Mucosa of descending colon (tissue), 3 donors: ENCODE measurements around the gene CDC5L. TPM values are rescaled to one million over a fixed set of nuclear protein-coding genes. Genes with fewer than 3 reads are reported as not detected.

Experiments
- ATAC-seq: fragments of 200-7000 bp; cut with Tn5 transposase; one replicate; pipeline ENCODE4 v1.9.1; 2020; ENCODE audit warnings: mild to moderate bottlenecking, moderate library complexity
- DNase-seq, 3 donors: peaks; one replicate each; pipeline ENCODE4 v3.0.0-alpha.2; 2020
- H3K36me3 ChIP-seq: fragments of 200-600 bp; one replicate; pipeline ENCODE4 v1.8.0; 2021; ENCODE audit warnings: low read depth, mild to moderate bottlenecking
- H3K4me1 ChIP-seq: fragments of 200-600 bp; one replicate; pipeline ENCODE4 v1.8.0; 2021; ENCODE audit warnings: low read depth, mild to moderate bottlenecking
- H3K4me3 ChIP-seq: fragments of 200-600 bp; one replicate; pipeline ENCODE4 v1.8.0; 2021; ENCODE audit warnings: mild to moderate bottlenecking
- H3K9me3 ChIP-seq: fragments of 200-600 bp; one replicate; pipeline ENCODE4 v1.8.0; 2021; ENCODE audit warnings: mild to moderate bottlenecking
- intact Hi-C, 2 donors: fragments of 100-400 bp; cut with DNase I in 1 of 2; cut with micrococcal nuclease in 1 of 2; formaldehyde crosslinking; loops; one replicate each; pipeline versions ENCODE4 v1.11.0 to v1.11.1; 2022; cut with DNase I, micrococcal nuclease
- total RNA-seq, 3 donors: library from RNA; stranded (reverse); fragmentation: NEBNext Ultra II Directional in 2 of 3; extraction: Animal tissue kit (Norgen Biotek cat#: 25700) in 2 of 3; gene quantifications; one replicate each; pipeline versions ENCODE4 v1.2.1 to v1.2.4, GENCODE V29; 2021 to 2023
- TF ChIP-seq, protein P1 (sequence below): fragments of 200-600 bp; IDR thresholded peaks from one replicate; pipeline ENCODE4 v1.8.0; 2022; ENCODE audit warnings: antibody characterized with exemption, mild to moderate bottlenecking
- donor health status: DM: no; HTN: no; CAD: no; lungs with moderate emphysema.
- donor health status: DM: no; HTN: no; CAD: no.
- donor health status: DM: no; HTN: yes; CAD: no.

CDC5L gene
- total RNA-seq, 3 donors from 2014 or later: 16.9 to 20.7 (median 17.8) TPM

DNA sequence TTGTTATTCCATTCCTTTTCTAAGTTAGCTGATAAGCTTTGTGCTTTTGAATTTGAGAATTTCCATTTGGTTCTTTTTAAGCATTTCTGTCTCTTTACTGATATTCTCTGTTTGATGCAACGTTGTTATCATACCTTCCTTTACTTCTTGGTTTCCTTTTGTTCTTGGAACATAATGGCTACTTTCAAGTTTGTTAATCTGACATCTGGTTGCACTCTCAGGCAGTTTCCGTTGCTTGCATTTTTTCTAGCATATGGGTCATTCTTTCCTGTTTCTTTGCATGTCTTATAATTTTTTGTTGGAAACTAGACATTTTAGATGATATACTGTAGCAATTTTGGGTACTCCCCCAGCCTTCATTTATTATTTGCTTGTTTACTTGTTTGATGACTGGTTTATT is 12.5 kb downstream of the CDC5L start:
- H3K36me3 ChIP-seq: peaks cover 5% of the 10 kb centered on the region
- ATAC-seq: no peak
- TF ChIP-seq, protein P1, sequence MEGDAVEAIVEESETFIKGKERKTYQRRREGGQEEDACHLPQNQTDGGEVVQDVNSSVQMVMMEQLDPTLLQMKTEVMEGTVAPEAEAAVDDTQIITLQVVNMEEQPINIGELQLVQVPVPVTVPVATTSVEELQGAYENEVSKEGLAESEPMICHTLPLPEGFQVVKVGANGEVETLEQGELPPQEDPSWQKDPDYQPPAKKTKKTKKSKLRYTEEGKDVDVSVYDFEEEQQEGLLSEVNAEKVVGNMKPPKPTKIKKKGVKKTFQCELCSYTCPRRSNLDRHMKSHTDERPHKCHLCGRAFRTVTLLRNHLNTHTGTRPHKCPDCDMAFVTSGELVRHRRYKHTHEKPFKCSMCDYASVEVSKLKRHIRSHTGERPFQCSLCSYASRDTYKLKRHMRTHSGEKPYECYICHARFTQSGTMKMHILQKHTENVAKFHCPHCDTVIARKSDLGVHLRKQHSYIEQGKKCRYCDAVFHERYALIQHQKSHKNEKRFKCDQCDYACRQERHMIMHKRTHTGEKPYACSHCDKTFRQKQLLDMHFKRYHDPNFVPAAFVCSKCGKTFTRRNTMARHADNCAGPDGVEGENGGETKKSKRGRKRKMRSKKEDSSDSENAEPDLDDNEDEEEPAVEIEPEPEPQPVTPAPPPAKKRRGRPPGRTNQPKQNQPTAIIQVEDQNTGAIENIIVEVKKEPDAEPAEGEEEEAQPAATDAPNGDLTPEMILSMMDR: no peak
- DNase-seq: no peak
- intact Hi-C loops: no loop called here
- H3K9me3 ChIP-seq: no peaks in the 10 kb centered on the region
- no peak overlapping the region for H3K4me3 ChIP-seq
- H3K4me1 ChIP-seq: no peaks in the 10 kb centered on the region

DNA sequence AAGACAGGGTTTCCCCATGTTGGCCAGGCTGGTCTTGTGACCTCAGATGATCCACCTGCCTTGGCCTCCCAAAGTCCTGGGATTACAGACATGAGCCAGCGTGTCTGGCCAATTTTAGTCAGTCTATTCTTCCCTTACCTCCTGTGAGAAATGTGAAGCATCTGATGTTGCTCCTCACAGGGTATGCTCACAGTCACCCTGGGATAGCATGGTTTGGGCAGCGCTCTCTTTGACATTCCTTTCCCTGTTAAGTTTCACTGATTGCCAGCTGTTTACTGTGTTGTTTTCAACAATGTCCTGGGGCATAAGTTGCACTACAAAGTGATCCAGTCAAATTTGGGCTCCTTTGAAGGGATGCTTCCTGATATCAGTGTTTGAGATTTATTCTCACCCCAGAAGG is 13.1 kb downstream of the CDC5L start:
- H3K4me3 ChIP-seq: no peak overlapping the region
- H3K4me1 ChIP-seq: no peaks in the 10 kb centered on the region
- no peak for DNase-seq
- TF ChIP-seq, protein P1: no peak
- peaks cover 5% of the 10 kb centered on the region for H3K36me3 ChIP-seq
- intact Hi-C loops: no loop called here
- ATAC-seq: no peak
- no peaks in the 10 kb centered on the region for H3K9me3 ChIP-seq

DNA sequence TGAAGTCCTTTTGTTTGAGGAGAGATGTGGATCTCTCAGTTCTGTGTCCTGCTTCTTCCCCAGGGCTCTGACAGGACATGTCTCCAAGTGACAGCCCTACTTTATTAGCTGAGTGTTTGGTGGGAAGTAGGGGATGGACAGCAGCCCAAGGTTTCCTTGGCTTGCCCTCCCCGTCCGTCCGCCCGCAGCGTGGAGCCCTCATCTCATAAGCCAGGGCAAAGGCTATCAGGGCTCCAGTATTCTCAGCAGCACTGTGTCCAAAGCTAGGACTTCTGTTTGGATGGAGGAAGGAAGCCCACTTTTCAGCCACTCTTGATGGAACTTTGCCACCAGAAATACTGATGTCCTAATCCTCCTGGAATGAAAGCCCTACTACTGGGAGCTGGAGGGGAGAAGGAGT is 13.6 kb downstream of the CDC5L start:
- intact Hi-C loops: no loop called here
- Histone ChIP-seq H3K9me3 (no peaks in the 10 kb centered on the region), H3K36me3 (peaks cover 5% of the 10 kb centered on the region), H3K4me1 (no peaks in the 10 kb centered on the region), H3K4me3 (no peak overlapping the region)
- TF ChIP-seq, protein P1: no peak
- no peak for DNase-seq
- ATAC-seq: no peak

GRCh38 chr6:44404022-44404714 is 16.7 kb downstream of the CDC5L start:
- DNase-seq (no peak), ATAC-seq (no peak)
- no peak overlapping the region for H3K4me3 ChIP-seq
- no peaks in the 10 kb centered on the region for H3K36me3 ChIP-seq
- H3K9me3 ChIP-seq: no peaks in the 10 kb centered on the region
- TF ChIP-seq, protein P1: no peak
- intact Hi-C loops: no loop called here
- no peaks in the 10 kb centered on the region for H3K4me1 ChIP-seq

GRCh38 chr6:44404715-44405099 is 17.2 kb downstream of the CDC5L start:
- Histone ChIP-seq H3K4me1 (no peaks in the 10 kb centered on the region), H3K4me3 (no peak overlapping the region), H3K9me3 (no peaks in the 10 kb centered on the region), H3K36me3 (no peaks in the 10 kb centered on the region)
- intact Hi-C loops: no loop called here
- DNase-seq: no peak
- TF ChIP-seq, protein P1: no peak
- no peak for ATAC-seq
